ENCODE measurements around the gene ACADSB.

The ACADSB gene

DNA sequence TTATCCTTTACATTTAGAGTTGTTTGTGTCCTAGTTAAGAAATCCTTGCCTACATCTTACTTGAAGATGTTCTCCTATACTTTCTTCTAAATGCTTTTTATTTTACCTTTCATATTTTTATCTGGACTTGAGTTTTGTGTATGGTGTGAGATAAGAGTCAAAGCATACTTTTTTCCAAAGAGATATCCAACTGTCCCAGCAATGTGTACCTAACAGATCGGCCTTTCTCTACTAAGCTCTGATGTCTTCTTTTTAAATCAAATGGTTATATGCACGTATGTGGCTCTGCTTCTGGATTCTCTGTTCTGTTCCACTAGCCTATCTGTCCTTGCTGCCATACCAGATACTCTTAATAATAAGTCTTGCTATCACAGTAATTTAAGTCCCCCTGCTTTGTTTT lies 7.4 kb upstream of the ACADSB start:
- no peak for DNase-seq (ENCODE audit: extremely low read depth, insufficient read length)
- Histone ChIP-seq H3K27me3 (replicated peaks; ENCODE audit: control insufficient read depth, insufficient read depth, low read length) (no peaks in the 10 kb centered on the region), H3K4me3 (replicated peaks; ENCODE audit: low read depth, low read length) (no peak overlapping the region), H3K36me3 (ENCODE audit: control insufficient read depth, insufficient read depth, low read length) (peaks cover 2% of the 10 kb centered on the region)
- TF ChIP-seq, protein P1, sequence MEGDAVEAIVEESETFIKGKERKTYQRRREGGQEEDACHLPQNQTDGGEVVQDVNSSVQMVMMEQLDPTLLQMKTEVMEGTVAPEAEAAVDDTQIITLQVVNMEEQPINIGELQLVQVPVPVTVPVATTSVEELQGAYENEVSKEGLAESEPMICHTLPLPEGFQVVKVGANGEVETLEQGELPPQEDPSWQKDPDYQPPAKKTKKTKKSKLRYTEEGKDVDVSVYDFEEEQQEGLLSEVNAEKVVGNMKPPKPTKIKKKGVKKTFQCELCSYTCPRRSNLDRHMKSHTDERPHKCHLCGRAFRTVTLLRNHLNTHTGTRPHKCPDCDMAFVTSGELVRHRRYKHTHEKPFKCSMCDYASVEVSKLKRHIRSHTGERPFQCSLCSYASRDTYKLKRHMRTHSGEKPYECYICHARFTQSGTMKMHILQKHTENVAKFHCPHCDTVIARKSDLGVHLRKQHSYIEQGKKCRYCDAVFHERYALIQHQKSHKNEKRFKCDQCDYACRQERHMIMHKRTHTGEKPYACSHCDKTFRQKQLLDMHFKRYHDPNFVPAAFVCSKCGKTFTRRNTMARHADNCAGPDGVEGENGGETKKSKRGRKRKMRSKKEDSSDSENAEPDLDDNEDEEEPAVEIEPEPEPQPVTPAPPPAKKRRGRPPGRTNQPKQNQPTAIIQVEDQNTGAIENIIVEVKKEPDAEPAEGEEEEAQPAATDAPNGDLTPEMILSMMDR (IDR thresholded peaks at IDR 0.05; ENCODE audit: insufficient read depth, low read length, poor library complexity, severe bottlenecking): no peak

DNA sequence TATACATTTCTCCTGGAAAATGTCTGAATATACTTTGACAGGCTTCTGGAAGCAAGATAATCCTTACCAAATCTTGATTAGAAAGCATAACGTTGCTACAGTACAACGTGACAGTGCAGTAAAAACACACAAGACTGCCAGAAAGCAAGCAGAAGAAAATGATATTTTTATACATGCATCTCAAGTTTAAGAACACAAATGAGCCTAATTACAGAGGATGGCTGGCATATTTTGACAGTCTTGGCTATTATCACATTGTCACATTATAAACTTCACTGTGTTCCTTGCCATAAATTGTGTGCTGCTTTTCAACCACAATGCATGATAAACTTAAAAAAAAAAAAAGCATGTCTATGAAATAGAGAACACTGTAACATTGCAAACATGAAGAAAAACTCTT lies 4.5 kb upstream of the ACADSB start:
- TF ChIP-seq, protein P1 (IDR thresholded peaks at IDR 0.05; ENCODE audit: insufficient read depth, low read length, poor library complexity, severe bottlenecking): no peak
- Histone ChIP-seq H3K4me3 (replicated peaks; ENCODE audit: low read depth, low read length) (no peak overlapping the region), H3K27me3 (replicated peaks; ENCODE audit: control insufficient read depth, insufficient read depth, low read length) (no peaks in the 10 kb centered on the region), H3K36me3 (ENCODE audit: control insufficient read depth, insufficient read depth, low read length) (no peaks in the 10 kb centered on the region; the same call in 1 of the 2 replicates)
- no peak for DNase-seq (ENCODE audit: extremely low read depth, insufficient read length)

DNA sequence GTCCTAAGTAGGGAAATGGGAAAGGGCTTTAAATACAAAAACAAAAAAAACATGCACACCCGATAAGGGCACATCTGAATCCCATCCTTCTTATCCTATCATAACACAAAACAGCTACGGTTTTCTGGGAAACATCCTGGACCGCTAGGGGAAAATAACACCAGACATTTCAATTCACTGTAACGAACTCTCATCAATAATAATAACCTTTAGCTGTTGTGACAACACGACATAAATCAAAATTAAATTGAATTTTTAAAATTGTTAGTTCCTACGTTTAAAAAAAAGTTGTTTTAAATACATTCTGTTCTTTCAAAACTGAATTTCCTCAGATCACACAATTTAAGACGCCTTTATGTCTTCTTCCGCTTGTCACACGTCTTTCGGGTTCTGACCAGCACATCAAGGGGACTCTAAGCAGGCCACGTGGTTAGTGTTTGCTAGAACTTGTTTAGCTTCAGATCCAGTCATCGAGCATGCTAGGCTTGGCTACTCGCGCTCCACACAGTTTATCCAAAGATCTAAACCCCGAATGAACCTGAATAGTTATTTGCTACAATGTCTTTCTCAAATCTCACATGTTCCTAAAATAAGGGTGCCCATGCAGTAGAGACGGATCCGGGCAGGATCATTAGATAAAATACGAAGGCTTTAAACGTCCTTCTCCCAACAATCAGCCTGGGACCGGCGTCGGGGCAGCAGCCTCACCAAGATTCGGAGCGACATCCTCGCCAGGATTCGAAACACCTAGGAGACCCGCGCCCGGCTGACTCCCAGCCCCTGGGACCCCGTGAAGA lies 1.1 kb upstream of the ACADSB start:
- DNase-seq (ENCODE audit: extremely low read depth, insufficient read length): no peak

DNA sequence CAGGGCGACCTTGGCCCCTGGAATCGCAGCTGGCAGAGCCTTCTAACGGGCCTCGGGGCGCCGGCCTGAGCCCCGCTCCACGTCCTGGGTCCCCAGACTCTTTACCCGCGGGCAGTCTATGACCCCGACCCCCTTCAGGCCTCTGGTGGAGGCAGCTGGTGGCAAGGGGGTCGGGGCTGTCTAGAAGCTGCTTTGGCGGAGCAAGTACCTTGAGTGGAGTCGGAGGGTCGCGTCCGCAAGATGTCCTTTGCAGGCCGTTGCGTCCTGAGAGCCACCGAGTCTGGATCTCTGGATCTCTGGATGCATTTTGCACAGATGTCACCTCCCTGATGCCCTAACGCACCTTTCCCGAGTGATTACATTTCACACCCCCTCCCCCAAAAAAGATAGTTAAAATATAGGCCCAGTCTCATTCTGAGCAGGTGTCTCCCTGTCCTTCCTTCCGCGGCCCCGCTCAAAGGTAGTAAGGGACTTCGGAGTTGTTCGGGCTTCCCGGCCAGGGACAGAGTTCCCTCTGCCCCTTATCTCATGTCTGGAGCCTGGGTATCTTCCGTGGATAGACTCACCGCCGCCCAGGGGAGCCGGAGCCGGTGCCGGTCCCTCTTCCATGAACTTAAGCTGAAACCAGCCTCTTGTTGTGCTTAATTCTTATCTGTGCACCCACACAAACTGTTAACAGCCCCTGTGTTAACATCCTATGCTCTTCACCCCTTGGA lies 457 bp downstream of the ACADSB start:
- no peaks in the 10 kb centered on the region for H3K36me3 ChIP-seq (ENCODE audit: control insufficient read depth, insufficient read depth, low read length)
- peak overlapping the region; percentile 84 for H3K4me3 ChIP-seq (replicated peaks; ENCODE audit: low read depth, low read length)
- TF ChIP-seq, protein P1 (IDR thresholded peaks at IDR 0.05; ENCODE audit: insufficient read depth, low read length, poor library complexity, severe bottlenecking): no peak
- DNase-seq (ENCODE audit: extremely low read depth, insufficient read length): peak; percentile 29
- no peaks in the 10 kb centered on the region for H3K27me3 ChIP-seq (replicated peaks; ENCODE audit: control insufficient read depth, insufficient read depth, low read length)

More for the DNA sequence above, 1.1 kb upstream of the ACADSB start:
- Histone ChIP-seq H3K27me3 (replicated peaks; ENCODE audit: control insufficient read depth, insufficient read depth, low read length) (no peaks in the 10 kb centered on the region), H3K4me3 (replicated peaks; ENCODE audit: low read depth, low read length) (peak overlapping the region; percentile 80), H3K36me3 (ENCODE audit: control insufficient read depth, insufficient read depth, low read length) (no peaks in the 10 kb centered on the region)
- TF ChIP-seq, protein P1 (IDR thresholded peaks at IDR 0.05; ENCODE audit: insufficient read depth, low read length, poor library complexity, severe bottlenecking): no peak

DNA sequence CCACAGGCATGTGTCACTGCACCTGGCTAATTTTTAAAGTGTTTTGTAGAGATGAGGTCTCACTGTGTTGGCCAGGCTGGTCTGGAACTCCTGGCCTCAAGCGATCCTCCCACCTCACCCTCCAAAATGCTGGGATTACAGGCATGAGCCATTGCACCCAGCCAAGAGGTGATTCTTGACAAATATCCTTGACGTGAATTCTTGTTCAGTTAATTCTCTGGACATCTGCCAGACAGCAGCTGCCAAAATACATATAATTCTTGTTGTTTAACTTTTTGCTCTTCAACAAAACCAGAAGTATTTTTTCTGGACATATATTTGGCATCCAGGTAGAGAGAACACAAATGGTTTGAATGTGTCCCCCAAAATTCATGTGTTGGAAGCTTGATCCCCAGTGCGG lies 3.2 kb downstream of the ACADSB start:
- no peak overlapping the region for H3K4me3 ChIP-seq (replicated peaks; ENCODE audit: low read depth, low read length)
- H3K36me3 ChIP-seq (ENCODE audit: control insufficient read depth, insufficient read depth, low read length): no peaks in the 10 kb centered on the region

More for the DNA sequence above, 3.2 kb downstream of the ACADSB start:
- no peak for DNase-seq (ENCODE audit: extremely low read depth, insufficient read length)
- no peaks in the 10 kb centered on the region for H3K27me3 ChIP-seq (replicated peaks; ENCODE audit: control insufficient read depth, insufficient read depth, low read length)
- TF ChIP-seq, protein P1 (IDR thresholded peaks at IDR 0.05; ENCODE audit: insufficient read depth, low read length, poor library complexity, severe bottlenecking): no peak
